ENCODE results near the gene KRT36.

DNA sequence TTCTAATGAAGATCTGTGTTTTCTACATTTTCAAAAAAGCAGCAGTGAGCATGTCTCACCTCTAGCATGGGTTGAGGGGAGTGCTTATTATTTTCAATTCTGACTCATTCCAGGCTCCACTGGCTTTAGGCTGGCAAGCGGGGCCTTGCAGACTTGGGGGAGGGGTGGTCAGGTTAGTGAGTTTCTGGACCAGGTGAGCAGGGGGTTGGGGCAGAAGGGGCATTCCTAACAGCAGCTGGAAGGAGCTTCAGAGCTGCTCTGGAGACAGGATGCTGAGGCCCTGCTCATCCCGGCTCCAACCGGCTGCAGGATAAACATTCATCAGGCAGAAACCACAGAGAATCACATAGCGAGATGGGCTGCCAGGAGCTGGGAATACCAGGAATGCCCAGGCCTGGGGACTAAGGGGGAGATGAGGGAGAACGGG, 48.9 kb upstream of the KRT36 start:
- TF ChIP-seq ZNF331 (CRISPR knock-in tag; IDR thresholded peaks at IDR 0.05; ENCODE audit: low read depth) = no peak
- TF ChIP-seq, protein P1, sequence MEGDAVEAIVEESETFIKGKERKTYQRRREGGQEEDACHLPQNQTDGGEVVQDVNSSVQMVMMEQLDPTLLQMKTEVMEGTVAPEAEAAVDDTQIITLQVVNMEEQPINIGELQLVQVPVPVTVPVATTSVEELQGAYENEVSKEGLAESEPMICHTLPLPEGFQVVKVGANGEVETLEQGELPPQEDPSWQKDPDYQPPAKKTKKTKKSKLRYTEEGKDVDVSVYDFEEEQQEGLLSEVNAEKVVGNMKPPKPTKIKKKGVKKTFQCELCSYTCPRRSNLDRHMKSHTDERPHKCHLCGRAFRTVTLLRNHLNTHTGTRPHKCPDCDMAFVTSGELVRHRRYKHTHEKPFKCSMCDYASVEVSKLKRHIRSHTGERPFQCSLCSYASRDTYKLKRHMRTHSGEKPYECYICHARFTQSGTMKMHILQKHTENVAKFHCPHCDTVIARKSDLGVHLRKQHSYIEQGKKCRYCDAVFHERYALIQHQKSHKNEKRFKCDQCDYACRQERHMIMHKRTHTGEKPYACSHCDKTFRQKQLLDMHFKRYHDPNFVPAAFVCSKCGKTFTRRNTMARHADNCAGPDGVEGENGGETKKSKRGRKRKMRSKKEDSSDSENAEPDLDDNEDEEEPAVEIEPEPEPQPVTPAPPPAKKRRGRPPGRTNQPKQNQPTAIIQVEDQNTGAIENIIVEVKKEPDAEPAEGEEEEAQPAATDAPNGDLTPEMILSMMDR (conservative IDR thresholded peaks at IDR 0.05; ENCODE audit: low read depth in 2 of 2) = no peak
